ENCODE data around the gene DNAH17. TPM values are rescaled to one million over a fixed set of nuclear protein-coding genes. Genes with fewer than 3 reads are reported as not detected.

DNAH17 gene
- total and polyA plus RNA-seq, 2 donors (not counting 3 experiments of a cell fraction or from before 2014, with no cell fraction given) = not detected

DNA sequence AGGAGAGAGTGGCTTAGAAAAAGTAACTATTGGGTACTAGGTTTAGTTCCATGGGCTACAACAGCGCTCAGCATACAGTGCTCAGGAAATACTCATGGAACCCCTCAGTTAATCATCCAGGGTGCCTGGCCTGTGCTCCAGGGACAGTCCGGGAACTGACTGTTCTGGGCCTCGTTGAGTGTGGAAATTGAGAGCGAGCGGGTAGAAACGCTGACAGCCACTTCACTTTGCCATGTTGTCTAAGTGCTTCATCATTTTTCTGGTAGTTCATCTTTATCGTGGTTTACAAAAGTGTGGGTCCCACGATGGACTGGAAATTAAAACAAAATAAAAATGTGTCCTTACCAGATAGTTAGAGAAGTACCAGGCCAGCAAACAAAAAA lies 31.6 kb upstream of the DNAH17 start:
- CTCF ChIA-PET = no interaction called here
- H3K4me2 ChIP-seq (ENCODE audit: insufficient read depth, low read length) = no peak overlapping the region
- intact Hi-C loops (cut with micrococcal nuclease) = loop anchor here (5.0 kb wide), 1 partner anchor 111 kb away; no protein-coding TSS in a partner anchor

More for the DNA sequence above, 31.6 kb upstream of the DNAH17 start:
- DNase-seq (ENCODE audit: low read depth, low spot score) (no peak), FAIRE-seq (no peak)
- no peak overlapping the region for H3K9ac ChIP-seq (replicated peaks; ENCODE audit: extremely low read depth, insufficient read depth, low read length)
- dilution Hi-C loops (cut with MboI; ENCODE audit: extremely low pct_ligation_motif_present, low sequenced_read_pairs) = no loop called here
- no peak overlapping the region for H3K4me3 ChIP-seq (replicated peaks in 1 of 3; ENCODE audit: insufficient read depth in 1 of 3, low read depth in 1 of 3, low read length in 3 of 3)
- no peak overlapping the region for H3K27ac ChIP-seq (ENCODE audit: insufficient read depth, low read depth, low read length)
- H2AFZ ChIP-seq (ENCODE audit: low read depth, low read length) = no peak overlapping the region
- H4K20me1 ChIP-seq (replicated peaks; ENCODE audit: control insufficient read depth, extremely low read depth, insufficient read depth, low read length) = no peaks in the 10 kb centered on the region
- BruUV-seq (replicated peaks) = no TSS peak
- no peaks in the 10 kb centered on the region for H3K36me3 ChIP-seq (ENCODE audit: control insufficient read depth in 2 of 2, extremely low read depth in 1 of 2, insufficient read depth in 2 of 2, low read length in 2 of 2)
- no peaks in the 10 kb centered on the region for H3K79me2 ChIP-seq (ENCODE audit: control insufficient read depth, insufficient read depth, low read length)
- peaks cover 7% of the 10 kb centered on the region in 2 experiments for H3K27me3 ChIP-seq (ENCODE audit: control insufficient read depth in 2 of 2, insufficient read depth in 2 of 2, low read length in 2 of 2)
- no peaks in the 10 kb centered on the region for H3K9me3 ChIP-seq (replicated peaks; ENCODE audit: control insufficient read depth, insufficient read depth, low read length)
- H3K9me1 ChIP-seq (replicated peaks; ENCODE audit: control insufficient read depth, extremely low read depth, insufficient read depth, low read length) = no peaks in the 10 kb centered on the region
- POLR2A ChIA-PET = interaction anchor here (0.6 kb wide), 1 partner anchor 25 kb away, joined by 3 read pairs; no protein-coding TSS in a partner anchor
- TF ChIP-seq, protein P1, sequence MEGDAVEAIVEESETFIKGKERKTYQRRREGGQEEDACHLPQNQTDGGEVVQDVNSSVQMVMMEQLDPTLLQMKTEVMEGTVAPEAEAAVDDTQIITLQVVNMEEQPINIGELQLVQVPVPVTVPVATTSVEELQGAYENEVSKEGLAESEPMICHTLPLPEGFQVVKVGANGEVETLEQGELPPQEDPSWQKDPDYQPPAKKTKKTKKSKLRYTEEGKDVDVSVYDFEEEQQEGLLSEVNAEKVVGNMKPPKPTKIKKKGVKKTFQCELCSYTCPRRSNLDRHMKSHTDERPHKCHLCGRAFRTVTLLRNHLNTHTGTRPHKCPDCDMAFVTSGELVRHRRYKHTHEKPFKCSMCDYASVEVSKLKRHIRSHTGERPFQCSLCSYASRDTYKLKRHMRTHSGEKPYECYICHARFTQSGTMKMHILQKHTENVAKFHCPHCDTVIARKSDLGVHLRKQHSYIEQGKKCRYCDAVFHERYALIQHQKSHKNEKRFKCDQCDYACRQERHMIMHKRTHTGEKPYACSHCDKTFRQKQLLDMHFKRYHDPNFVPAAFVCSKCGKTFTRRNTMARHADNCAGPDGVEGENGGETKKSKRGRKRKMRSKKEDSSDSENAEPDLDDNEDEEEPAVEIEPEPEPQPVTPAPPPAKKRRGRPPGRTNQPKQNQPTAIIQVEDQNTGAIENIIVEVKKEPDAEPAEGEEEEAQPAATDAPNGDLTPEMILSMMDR (IDR thresholded peaks at IDR 0.05; ENCODE audit: extremely low read depth in 1 of 2, insufficient read depth in 1 of 2, low read depth in 1 of 2, low read length in 2 of 2) = no peak
- TF ChIP-seq MYC (IDR thresholded peaks at IDR 0.05; ENCODE audit: low read depth, low read length) (no peak), POLR2AphosphoS5 (IDR thresholded peaks at IDR 0.05; ENCODE audit: insufficient read depth, low read depth, low read length) (no peak), JUN (IDR thresholded peaks at IDR 0.05; ENCODE audit: borderline replicate concordance, insufficient read depth, insufficient read length, low read depth) (no peak), EZH2 (IDR thresholded peaks at IDR 0.05; ENCODE audit: borderline replicate concordance, low read depth, low read length, severe bottlenecking) (no peak), POLR2A (IDR thresholded peaks at IDR 0.05; ENCODE audit: low read depth, low read length) (no peak), FOS (IDR thresholded peaks at IDR 0.05; ENCODE audit: borderline replicate concordance, insufficient read depth, low read length) (no peak), GATA2 (IDR thresholded peaks at IDR 0.05; ENCODE audit: insufficient read depth, insufficient read length, low read depth, low read length) (no peak)
- TF ChIP-seq, protein P2, sequence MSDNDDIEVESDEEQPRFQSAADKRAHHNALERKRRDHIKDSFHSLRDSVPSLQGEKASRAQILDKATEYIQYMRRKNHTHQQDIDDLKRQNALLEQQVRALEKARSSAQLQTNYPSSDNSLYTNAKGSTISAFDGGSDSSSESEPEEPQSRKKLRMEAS (IDR thresholded peaks at IDR 0.05; ENCODE audit: insufficient read depth, insufficient read length) = no peak
- no peaks in the 10 kb centered on the region for H3K4me1 ChIP-seq (ENCODE audit: control insufficient read depth, extremely low read depth, insufficient read depth, low read length)

Data from endothelial cell of umbilical vein (primary cell).